HEK293 (cell line): ENCODE measurements around the gene TNIK.

Experiments
- CTCF ChIA-PET: fragments of 350-600 bp; formaldehyde crosslinking; extraction: SDS; loops from one replicate; lab custom pipeline; 2021; ENCODE audit warnings: antibody characterized with exemption; lab: Yijun Ruan, JAX
- POLR2A ChIA-PET: fragments of 300-600 bp; formaldehyde crosslinking; extraction: SDS; loops from one replicate; lab custom pipeline; 2020; ENCODE audit warnings: antibody characterized with exemption, inconsistent platforms; lab: Yijun Ruan, JAX
- H3K27ac ChIP-seq: fragments of 200-500 bp; sonication (Bioruptor generic); 2 replicates; pipeline ENCODE4 v1.5.1; 2014; ENCODE audit warnings: low read depth, low read length, control low read depth, inconsistent platforms; ENCODE audit errors: extremely low read depth
- H3K36me3 ChIP-seq, 2 experiments: fragments of 200-500 bp in 1 of 2; sonication (Bioruptor generic) in 1 of 2; 1 replicate in 1 of 2; 2 replicates in 1 of 2; pipeline ENCODE4 v1.5.1; 2014 to 2017; ENCODE audit warnings: inconsistent platforms in 2 of 2, low read length in 2 of 2; ENCODE audit not compliant: control insufficient read depth in 2 of 2, insufficient read depth in 1 of 2
- H3K4me1 ChIP-seq: fragments of 200-500 bp; sonication (Bioruptor generic); 2 replicates; pipeline ENCODE4 v1.5.1; 2014; ENCODE audit warnings: mild to moderate bottlenecking, low read length, inconsistent platforms; ENCODE audit not compliant: control insufficient read depth, insufficient read depth
- H3K4me3 ChIP-seq: 2 replicates; pipeline ENCODE4 v1.5.1; 2011; ENCODE audit warnings: low read depth, mild to moderate bottlenecking, control low read depth, low read length, moderate library complexity
- H3K9me3 ChIP-seq: fragments of 200-500 bp; sonication (Bioruptor generic); 2 replicates; pipeline ENCODE4 v1.5.1; 2014; ENCODE audit warnings: low read depth, low read length, inconsistent platforms; ENCODE audit not compliant: control insufficient read depth, insufficient read depth
- CTCF ChIP-seq: fragments of 450-650 bp; formaldehyde crosslinking; IDR thresholded peaks from 2 replicates; pipeline ENCODE4 v1.5.1; 2016; ENCODE audit warnings: missing biosample characterization, missing genetic modification characterization
- EGR2 ChIP-seq: fragments of 450-650 bp; formaldehyde crosslinking; IDR thresholded peaks from 2 replicates; pipeline ENCODE4 v1.5.1; 2016; ENCODE audit warnings: low read depth, missing biosample characterization, missing genetic modification characterization
- KLF10 ChIP-seq: fragments of 450-650 bp; IDR thresholded peaks from 2 replicates; pipeline ENCODE4 v1.5.1; 2018; ENCODE audit warnings: missing biosample characterization, mild to moderate bottlenecking, missing genetic modification characterization
- KLF9 ChIP-seq: fragments of 450-650 bp; formaldehyde crosslinking; IDR thresholded peaks from 2 replicates; pipeline ENCODE4 v1.5.1; 2016; ENCODE audit warnings: missing biosample characterization, missing genetic modification characterization, low read depth
- MYNN ChIP-seq: fragments of 450-650 bp; formaldehyde crosslinking; IDR thresholded peaks from 2 replicates; pipeline ENCODE4 v1.5.1; 2016; ENCODE audit warnings: missing biosample characterization, missing genetic modification characterization, borderline replicate concordance
- OSR2 ChIP-seq: fragments of 450-650 bp; formaldehyde crosslinking; IDR thresholded peaks from 2 replicates; pipeline ENCODE4 v1.5.1; 2016; ENCODE audit warnings: missing biosample characterization, missing genetic modification characterization
- SALL2 ChIP-seq: fragments of 450-650 bp; formaldehyde crosslinking; IDR thresholded peaks from 2 replicates; pipeline ENCODE4 v1.5.0; 2017; ENCODE audit warnings: missing biosample characterization, mild to moderate bottlenecking, missing genetic modification characterization, borderline replicate concordance
- SCRT1 ChIP-seq: fragments of 450-650 bp; formaldehyde crosslinking; IDR thresholded peaks from 2 replicates; pipeline ENCODE4 v1.5.1; 2016; ENCODE audit warnings: missing biosample characterization, missing genetic modification characterization, borderline replicate concordance
- YY1 ChIP-seq: fragments of 450-650 bp; formaldehyde crosslinking; IDR thresholded peaks from 2 replicates; pipeline ENCODE4 v1.5.1; 2018; ENCODE audit warnings: missing biosample characterization, missing genetic modification characterization
- ZNF121 ChIP-seq: fragments of 450-650 bp; formaldehyde crosslinking; IDR thresholded peaks from 2 replicates; pipeline ENCODE4 v1.5.1; 2016; ENCODE audit warnings: missing biosample characterization, missing genetic modification characterization
- ZNF132 ChIP-seq: fragments of 450-650 bp; formaldehyde crosslinking; IDR thresholded peaks from 2 replicates; pipeline ENCODE4 v1.5.1; 2017; ENCODE audit warnings: missing biosample characterization, missing genetic modification characterization, borderline replicate concordance
- ZNF211 ChIP-seq: fragments of 450-650 bp; formaldehyde crosslinking; IDR thresholded peaks from 2 replicates; pipeline ENCODE4 v1.5.1; 2016; ENCODE audit warnings: low read depth, missing biosample characterization, missing genetic modification characterization
- ZNF26 ChIP-seq: fragments of 450-650 bp; formaldehyde crosslinking; IDR thresholded peaks from 2 replicates; pipeline ENCODE4 v1.5.1; 2016; ENCODE audit warnings: missing biosample characterization, missing genetic modification characterization
- ZNF510 ChIP-seq: fragments of 450-650 bp; formaldehyde crosslinking; IDR thresholded peaks from 2 replicates; pipeline ENCODE4 v1.5.1; 2018; ENCODE audit warnings: mild to moderate bottlenecking, missing genetic modification characterization, missing biosample characterization; ENCODE audit not compliant: insufficient replicate concordance
- ZNF514 ChIP-seq: fragments of 450-650 bp; formaldehyde crosslinking; IDR thresholded peaks from 2 replicates; pipeline ENCODE4 v1.5.1; 2016; ENCODE audit warnings: missing biosample characterization, missing genetic modification characterization
- ZNF548 ChIP-seq: fragments of 450-650 bp; formaldehyde crosslinking; IDR thresholded peaks from 2 replicates; pipeline ENCODE4 v1.5.1; 2016; ENCODE audit warnings: missing biosample characterization, missing genetic modification characterization
- ZNF654 ChIP-seq: fragments of 450-650 bp; formaldehyde crosslinking; IDR thresholded peaks from 2 replicates; pipeline ENCODE4 v1.5.1; 2016; ENCODE audit warnings: low read depth, missing biosample characterization, missing genetic modification characterization
- ZNF660 ChIP-seq: fragments of 450-650 bp; IDR thresholded peaks from 2 replicates; pipeline ENCODE4 v1.5.1; 2018; ENCODE audit warnings: missing biosample characterization, mild to moderate bottlenecking, missing genetic modification characterization
- ZNF830 ChIP-seq: fragments of 450-650 bp; IDR thresholded peaks from 2 replicates; pipeline ENCODE4 v1.5.0; 2018; ENCODE audit warnings: missing biosample characterization, missing genetic modification characterization, low read depth, mild to moderate bottlenecking, moderate library complexity
- TF ChIP-seq, protein P1 (sequence below): fragments of 450-650 bp; formaldehyde crosslinking; IDR thresholded peaks from 2 replicates; pipeline ENCODE4 v1.5.1; 2017; ENCODE audit warnings: missing biosample characterization, missing genetic modification characterization
- TF ChIP-seq, protein P2 (sequence below): fragments of 450-650 bp; formaldehyde crosslinking; IDR thresholded peaks from 2 replicates; pipeline ENCODE4 v1.5.1; 2016; ENCODE audit warnings: missing biosample characterization, missing genetic modification characterization
- TF ChIP-seq, protein P3 (sequence below): fragments of 450-650 bp; formaldehyde crosslinking; IDR thresholded peaks from 2 replicates; pipeline ENCODE4 v1.5.1; 2016; ENCODE audit warnings: missing biosample characterization, missing genetic modification characterization
- TF ChIP-seq, protein P4 (sequence below): fragments of 450-650 bp; IDR thresholded peaks from 2 replicates; pipeline ENCODE4 v1.5.1; 2018; ENCODE audit warnings: missing biosample characterization, missing genetic modification characterization

The TNIK gene

GRCh38 chr3:171116365-171116764, 343.8 kb downstream of the TNIK start:
- no peak overlapping the region for H3K4me3 ChIP-seq
- ChIA-PET POLR2A (no interaction called here), CTCF (no interaction called here)
- peaks cover 0 to 7% of the 10 kb centered on the region in 2 experiments; a peak in 1 of 3 replicates for H3K36me3 ChIP-seq
- H3K4me1 ChIP-seq, result no peaks in the 10 kb centered on the region
- no peaks in the 10 kb centered on the region for H3K9me3 ChIP-seq
- H3K27ac ChIP-seq, result no peak overlapping the region
- TF ChIP-seq ZNF654 (tag by site-specific recombination) (no peak), ZNF26 (tag by site-specific recombination) (no peak), ZNF660 (tag by site-specific recombination) (peak; percentile 39; the same call in 1 of the 2 replicates), EGR2 (tag by site-specific recombination) (no peak), YY1 (tag by site-specific recombination) (no peak), SCRT1 (no peak), ZNF510 (tag by site-specific recombination) (no peak), ZNF132 (tag by site-specific recombination) (no peak), MYNN (tag by site-specific recombination) (no peak), ZNF830 (tag by site-specific recombination) (0 out of 2 replicates have a peak, but pooled peaks have one; percentile 25)
- TF ChIP-seq, protein P1, sequence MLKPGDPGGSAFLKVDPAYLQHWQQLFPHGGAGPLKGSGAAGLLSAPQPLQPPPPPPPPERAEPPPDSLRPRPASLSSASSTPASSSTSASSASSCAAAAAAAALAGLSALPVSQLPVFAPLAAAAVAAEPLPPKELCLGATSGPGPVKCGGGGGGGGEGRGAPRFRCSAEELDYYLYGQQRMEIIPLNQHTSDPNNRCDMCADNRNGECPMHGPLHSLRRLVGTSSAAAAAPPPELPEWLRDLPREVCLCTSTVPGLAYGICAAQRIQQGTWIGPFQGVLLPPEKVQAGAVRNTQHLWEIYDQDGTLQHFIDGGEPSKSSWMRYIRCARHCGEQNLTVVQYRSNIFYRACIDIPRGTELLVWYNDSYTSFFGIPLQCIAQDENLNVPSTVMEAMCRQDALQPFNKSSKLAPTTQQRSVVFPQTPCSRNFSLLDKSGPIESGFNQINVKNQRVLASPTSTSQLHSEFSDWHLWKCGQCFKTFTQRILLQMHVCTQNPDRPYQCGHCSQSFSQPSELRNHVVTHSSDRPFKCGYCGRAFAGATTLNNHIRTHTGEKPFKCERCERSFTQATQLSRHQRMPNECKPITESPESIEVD, result peak; percentile 53; the same call in 1 of the 2 replicates
- TF ChIP-seq, protein P2, sequence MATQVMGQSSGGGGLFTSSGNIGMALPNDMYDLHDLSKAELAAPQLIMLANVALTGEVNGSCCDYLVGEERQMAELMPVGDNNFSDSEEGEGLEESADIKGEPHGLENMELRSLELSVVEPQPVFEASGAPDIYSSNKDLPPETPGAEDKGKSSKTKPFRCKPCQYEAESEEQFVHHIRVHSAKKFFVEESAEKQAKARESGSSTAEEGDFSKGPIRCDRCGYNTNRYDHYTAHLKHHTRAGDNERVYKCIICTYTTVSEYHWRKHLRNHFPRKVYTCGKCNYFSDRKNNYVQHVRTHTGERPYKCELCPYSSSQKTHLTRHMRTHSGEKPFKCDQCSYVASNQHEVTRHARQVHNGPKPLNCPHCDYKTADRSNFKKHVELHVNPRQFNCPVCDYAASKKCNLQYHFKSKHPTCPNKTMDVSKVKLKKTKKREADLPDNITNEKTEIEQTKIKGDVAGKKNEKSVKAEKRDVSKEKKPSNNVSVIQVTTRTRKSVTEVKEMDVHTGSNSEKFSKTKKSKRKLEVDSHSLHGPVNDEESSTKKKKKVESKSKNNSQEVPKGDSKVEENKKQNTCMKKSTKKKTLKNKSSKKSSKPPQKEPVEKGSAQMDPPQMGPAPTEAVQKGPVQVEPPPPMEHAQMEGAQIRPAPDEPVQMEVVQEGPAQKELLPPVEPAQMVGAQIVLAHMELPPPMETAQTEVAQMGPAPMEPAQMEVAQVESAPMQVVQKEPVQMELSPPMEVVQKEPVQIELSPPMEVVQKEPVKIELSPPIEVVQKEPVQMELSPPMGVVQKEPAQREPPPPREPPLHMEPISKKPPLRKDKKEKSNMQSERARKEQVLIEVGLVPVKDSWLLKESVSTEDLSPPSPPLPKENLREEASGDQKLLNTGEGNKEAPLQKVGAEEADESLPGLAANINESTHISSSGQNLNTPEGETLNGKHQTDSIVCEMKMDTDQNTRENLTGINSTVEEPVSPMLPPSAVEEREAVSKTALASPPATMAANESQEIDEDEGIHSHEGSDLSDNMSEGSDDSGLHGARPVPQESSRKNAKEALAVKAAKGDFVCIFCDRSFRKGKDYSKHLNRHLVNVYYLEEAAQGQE (tag by site-specific recombination), result no peak
- TF ChIP-seq, protein P3, sequence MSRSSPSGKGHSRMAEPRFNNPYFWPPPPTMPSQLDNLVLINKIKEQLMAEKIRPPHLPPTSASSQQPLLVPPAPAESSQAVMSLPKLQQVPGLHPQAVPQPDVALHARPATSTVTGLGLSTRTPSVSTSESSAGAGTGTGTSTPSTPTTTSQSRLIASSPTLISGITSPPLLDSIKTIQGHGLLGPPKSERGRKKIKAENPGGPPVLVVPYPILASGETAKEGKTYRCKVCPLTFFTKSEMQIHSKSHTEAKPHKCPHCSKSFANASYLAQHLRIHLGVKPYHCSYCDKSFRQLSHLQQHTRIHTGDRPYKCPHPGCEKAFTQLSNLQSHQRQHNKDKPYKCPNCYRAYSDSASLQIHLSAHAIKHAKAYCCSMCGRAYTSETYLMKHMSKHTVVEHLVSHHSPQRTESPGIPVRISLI (tag by site-specific recombination), result no peak
- TF ChIP-seq, protein P4, sequence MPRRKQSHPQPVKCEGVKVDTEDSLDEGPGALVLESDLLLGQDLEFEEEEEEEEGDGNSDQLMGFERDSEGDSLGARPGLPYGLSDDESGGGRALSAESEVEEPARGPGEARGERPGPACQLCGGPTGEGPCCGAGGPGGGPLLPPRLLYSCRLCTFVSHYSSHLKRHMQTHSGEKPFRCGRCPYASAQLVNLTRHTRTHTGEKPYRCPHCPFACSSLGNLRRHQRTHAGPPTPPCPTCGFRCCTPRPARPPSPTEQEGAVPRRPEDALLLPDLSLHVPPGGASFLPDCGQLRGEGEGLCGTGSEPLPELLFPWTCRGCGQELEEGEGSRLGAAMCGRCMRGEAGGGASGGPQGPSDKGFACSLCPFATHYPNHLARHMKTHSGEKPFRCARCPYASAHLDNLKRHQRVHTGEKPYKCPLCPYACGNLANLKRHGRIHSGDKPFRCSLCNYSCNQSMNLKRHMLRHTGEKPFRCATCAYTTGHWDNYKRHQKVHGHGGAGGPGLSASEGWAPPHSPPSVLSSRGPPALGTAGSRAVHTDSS, result no peak

GRCh38 chr3:171115667-171116066, 344.5 kb downstream of the TNIK start:
- Histone ChIP-seq H3K36me3 (peaks cover 0 to 7% of the 10 kb centered on the region in 2 experiments; a peak in 1 of 3 replicates), H3K9me3 (no peaks in the 10 kb centered on the region), H3K4me3 (no peak overlapping the region), H3K4me1 (no peaks in the 10 kb centered on the region), H3K27ac (no peak overlapping the region)
- CTCF ChIA-PET, result no interaction called here
- POLR2A ChIA-PET, result no interaction called here
- no peak for TF ChIP-seq ZNF514 (tag by site-specific recombination)
- no peak for TF ChIP-seq CTCF (tag by site-specific recombination)
- no peak for TF ChIP-seq KLF9
- TF ChIP-seq ZNF211 (tag by site-specific recombination), result no peak
- TF ChIP-seq SALL2 (tag by site-specific recombination), result no peak
- TF ChIP-seq ZNF548 (tag by site-specific recombination), result no peak
- no peak for TF ChIP-seq ZNF121 (tag by site-specific recombination)
- TF ChIP-seq KLF10 (tag by site-specific recombination), result no peak
- no peak for TF ChIP-seq OSR2 (tag by site-specific recombination)
